ENCODE data around the gene FHL2.

FHL2 gene

DNA sequence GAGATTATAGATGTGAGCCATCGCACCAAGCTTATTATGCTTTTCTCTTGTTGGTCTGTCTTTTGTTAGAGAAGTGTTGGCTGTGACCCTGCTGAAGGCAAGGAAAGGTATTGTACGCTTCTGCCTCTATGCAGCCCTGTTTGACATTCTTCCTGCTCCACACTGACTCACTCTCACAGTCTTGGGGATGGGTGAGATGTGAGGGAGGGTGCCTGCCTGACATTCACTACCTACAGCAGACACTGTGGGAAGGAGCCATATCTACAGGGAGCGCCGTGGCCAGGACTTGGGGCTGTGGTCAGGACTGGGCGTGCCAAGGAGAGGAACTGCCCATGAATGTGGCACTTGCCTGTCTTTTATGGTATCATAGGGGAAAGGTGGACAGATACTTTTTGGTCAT, 43.9 kb upstream of the FHL2 start:
- Histone ChIP-seq H3K4me1 (ENCODE audit: insufficient read depth, low read length, poor library complexity, severe bottlenecking) (no peaks in the 10 kb centered on the region), H3K9me2 (replicated peaks; ENCODE audit: low read depth, low read length) (no peaks in the 10 kb centered on the region), H4K20me1 (ENCODE audit: insufficient read depth, low read length, poor library complexity, severe bottlenecking) (no peaks in the 10 kb centered on the region), H3K4me2 (ENCODE audit: low read depth, low read length, poor library complexity, severe bottlenecking) (no peak overlapping the region), H3K9me3 (ENCODE audit: insufficient read depth, low read depth, low read length) (no peaks in the 10 kb centered on the region), H2AFZ (ENCODE audit: low read length) (no peak overlapping the region), H3K36me3 (ENCODE audit: insufficient read depth, low read length) (no peaks in the 10 kb centered on the region), H3F3A (ENCODE audit: low read depth) (no peaks in the 10 kb centered on the region), H3K27me3 (ENCODE audit: insufficient read depth, low read length, poor library complexity, severe bottlenecking) (no peaks in the 10 kb centered on the region), H3K4me3 (ENCODE audit: low read length, poor library complexity, severe bottlenecking) (no peak overlapping the region), H3K79me2 (ENCODE audit: insufficient read depth, low read length) (no peaks in the 10 kb centered on the region), H3K9ac (ENCODE audit: low read depth, low read length, poor library complexity, severe bottlenecking) (no peak overlapping the region)
- TF ChIP-seq, protein P1, sequence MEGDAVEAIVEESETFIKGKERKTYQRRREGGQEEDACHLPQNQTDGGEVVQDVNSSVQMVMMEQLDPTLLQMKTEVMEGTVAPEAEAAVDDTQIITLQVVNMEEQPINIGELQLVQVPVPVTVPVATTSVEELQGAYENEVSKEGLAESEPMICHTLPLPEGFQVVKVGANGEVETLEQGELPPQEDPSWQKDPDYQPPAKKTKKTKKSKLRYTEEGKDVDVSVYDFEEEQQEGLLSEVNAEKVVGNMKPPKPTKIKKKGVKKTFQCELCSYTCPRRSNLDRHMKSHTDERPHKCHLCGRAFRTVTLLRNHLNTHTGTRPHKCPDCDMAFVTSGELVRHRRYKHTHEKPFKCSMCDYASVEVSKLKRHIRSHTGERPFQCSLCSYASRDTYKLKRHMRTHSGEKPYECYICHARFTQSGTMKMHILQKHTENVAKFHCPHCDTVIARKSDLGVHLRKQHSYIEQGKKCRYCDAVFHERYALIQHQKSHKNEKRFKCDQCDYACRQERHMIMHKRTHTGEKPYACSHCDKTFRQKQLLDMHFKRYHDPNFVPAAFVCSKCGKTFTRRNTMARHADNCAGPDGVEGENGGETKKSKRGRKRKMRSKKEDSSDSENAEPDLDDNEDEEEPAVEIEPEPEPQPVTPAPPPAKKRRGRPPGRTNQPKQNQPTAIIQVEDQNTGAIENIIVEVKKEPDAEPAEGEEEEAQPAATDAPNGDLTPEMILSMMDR (conservative IDR thresholded peaks at IDR 0.05; ENCODE audit: low read length) = no peak
- no peak for TF ChIP-seq EZH2phosphoT487 (IDR thresholded peaks at IDR 0.05; ENCODE audit: borderline replicate concordance)

DNA sequence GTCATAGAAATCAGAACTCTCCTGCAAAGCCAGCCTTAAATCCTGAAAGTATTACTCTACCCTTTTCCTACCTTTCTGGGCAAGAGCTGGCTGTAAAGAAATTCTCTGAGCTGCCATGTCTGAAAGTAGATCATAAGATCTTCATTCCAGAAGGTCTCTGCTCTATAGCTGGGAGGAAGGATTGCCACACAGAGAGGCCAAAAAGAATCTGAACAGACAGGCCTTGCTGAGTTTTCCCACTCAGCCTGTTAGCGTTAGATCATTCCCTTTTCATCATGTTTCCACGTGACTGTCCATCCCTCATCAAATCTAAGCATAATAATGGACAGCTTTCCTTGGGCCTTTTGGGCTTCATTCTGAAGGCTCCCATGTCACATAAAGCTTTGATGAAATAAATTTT, 43.2 kb upstream of the FHL2 start:
- Histone ChIP-seq H2AFZ (ENCODE audit: low read length) (no peak overlapping the region), H3K27me3 (ENCODE audit: insufficient read depth, low read length, poor library complexity, severe bottlenecking) (no peaks in the 10 kb centered on the region), H3K79me2 (ENCODE audit: insufficient read depth, low read length) (no peaks in the 10 kb centered on the region), H3K4me3 (ENCODE audit: low read length, poor library complexity, severe bottlenecking) (no peak overlapping the region), H4K20me1 (ENCODE audit: insufficient read depth, low read length, poor library complexity, severe bottlenecking) (no peaks in the 10 kb centered on the region), H3K4me2 (ENCODE audit: low read depth, low read length, poor library complexity, severe bottlenecking) (no peak overlapping the region), H3F3A (ENCODE audit: low read depth) (no peaks in the 10 kb centered on the region), H3K4me1 (ENCODE audit: insufficient read depth, low read length, poor library complexity, severe bottlenecking) (no peaks in the 10 kb centered on the region), H3K9ac (ENCODE audit: low read depth, low read length, poor library complexity, severe bottlenecking) (no peak overlapping the region), H3K36me3 (ENCODE audit: insufficient read depth, low read length) (no peaks in the 10 kb centered on the region), H3K9me2 (replicated peaks; ENCODE audit: low read depth, low read length) (no peaks in the 10 kb centered on the region), H3K9me3 (ENCODE audit: insufficient read depth, low read depth, low read length) (no peaks in the 10 kb centered on the region)
- TF ChIP-seq EZH2phosphoT487 (IDR thresholded peaks at IDR 0.05; ENCODE audit: borderline replicate concordance) = no peak
- TF ChIP-seq, protein P1 (conservative IDR thresholded peaks at IDR 0.05; ENCODE audit: low read length) = no peak

DNA sequence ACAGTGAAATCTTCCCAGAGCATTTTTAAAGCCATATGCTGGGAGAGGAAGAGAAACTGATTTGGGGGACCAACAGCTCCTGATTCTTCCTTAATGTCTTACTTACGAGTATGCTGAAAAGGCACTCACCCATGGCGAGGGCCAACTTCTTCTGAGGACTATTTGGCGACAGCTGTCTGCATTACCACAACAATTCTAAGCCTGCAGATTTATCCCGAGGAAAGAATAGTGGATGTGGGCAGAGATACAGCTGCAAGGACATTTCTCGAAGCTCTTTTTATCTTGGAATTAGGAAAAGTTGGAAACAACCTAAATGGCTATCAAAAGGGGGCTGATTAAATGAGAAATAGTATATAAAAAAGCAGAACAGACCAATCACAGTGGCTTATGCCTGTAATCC, 40.3 kb upstream of the FHL2 start:
- TF ChIP-seq, protein P1 (conservative IDR thresholded peaks at IDR 0.05; ENCODE audit: low read length) = no peak
- no peak for TF ChIP-seq EZH2phosphoT487 (IDR thresholded peaks at IDR 0.05; ENCODE audit: borderline replicate concordance)
- no peak overlapping the region for H3K9ac ChIP-seq (ENCODE audit: low read depth, low read length, poor library complexity, severe bottlenecking)
- no peaks in the 10 kb centered on the region for H3K4me1 ChIP-seq (ENCODE audit: insufficient read depth, low read length, poor library complexity, severe bottlenecking)
- H3K9me2 ChIP-seq (replicated peaks; ENCODE audit: low read depth, low read length) = no peaks in the 10 kb centered on the region
- H3K4me3 ChIP-seq (ENCODE audit: low read length, poor library complexity, severe bottlenecking) = no peak overlapping the region
- no peaks in the 10 kb centered on the region for H4K20me1 ChIP-seq (ENCODE audit: insufficient read depth, low read length, poor library complexity, severe bottlenecking)
- H3K27me3 ChIP-seq (ENCODE audit: insufficient read depth, low read length, poor library complexity, severe bottlenecking) = no peaks in the 10 kb centered on the region
- H3K36me3 ChIP-seq (ENCODE audit: insufficient read depth, low read length) = no peaks in the 10 kb centered on the region
- no peak overlapping the region for H2AFZ ChIP-seq (ENCODE audit: low read length)
- H3F3A ChIP-seq (ENCODE audit: low read depth) = no peaks in the 10 kb centered on the region
- no peaks in the 10 kb centered on the region for H3K79me2 ChIP-seq (ENCODE audit: insufficient read depth, low read length)
- no peaks in the 10 kb centered on the region for H3K9me3 ChIP-seq (ENCODE audit: insufficient read depth, low read depth, low read length)
- H3K4me2 ChIP-seq (ENCODE audit: low read depth, low read length, poor library complexity, severe bottlenecking) = no peak overlapping the region
